ENCODE data around the gene MACROD2. TPM values are rescaled to one million over a fixed set of nuclear protein-coding genes. Genes with fewer than 3 reads are reported as not detected.

Gene MACROD2
- total RNA-seq, 1 experiment from 2014 or later: 3.7 TPM

- TF ChIP-seq ZBTB33 (IDR thresholded peaks at IDR 0.05; ENCODE audit: extremely low read depth, insufficient replicate concordance, low read length) (no peak), ELF1 (IDR thresholded peaks at IDR 0.05; ENCODE audit: borderline replicate concordance, low read depth) (no peak), CBX3 (IDR thresholded peaks at IDR 0.05; ENCODE audit: low read depth) (no peak), ZNF274 (IDR thresholded peaks at IDR 0.05; ENCODE audit: low read depth, low read length) (no peak)
These were observed 956.5 kb downstream of the MACROD2 start (continued) for GRCh38 chr20:14951707-14952418.

GRCh38 chr20:14953736-14954135 is 958.4 kb downstream of the MACROD2 start:
- Histone ChIP-seq H3K27ac (ENCODE audit: low read depth, low read length) (no peak overlapping the region), H2AFZ (ENCODE audit: low read depth, low read length, poor library complexity, severe bottlenecking) (no peak overlapping the region), H3K4me3 (replicated peaks in 1 of 2; ENCODE audit: low read depth in 1 of 2, low read length in 2 of 2) (no peak overlapping the region), H3K4me1 (ENCODE audit: control insufficient read depth in 1 of 2, insufficient read depth in 2 of 2, low read length in 2 of 2) (peaks cover 2 to 10% of the 10 kb centered on the region in 2 experiments; a peak in 2 of 4 replicates), H3K36me3 (ENCODE audit: control insufficient read depth in 1 of 2, insufficient read depth in 2 of 2, low read length in 2 of 2) (no peaks in the 10 kb centered on the region), H4K20me1 (ENCODE audit: insufficient read depth) (no peaks in the 10 kb centered on the region), H3K4me2 (ENCODE audit: low read length) (no peak overlapping the region), H3K79me2 (ENCODE audit: insufficient read depth, low read length) (no peaks in the 10 kb centered on the region), H3K27me3 (ENCODE audit: insufficient read depth, low read length) (no peaks in the 10 kb centered on the region), H3K9me2 (ENCODE audit: insufficient read depth) (no peaks in the 10 kb centered on the region), H3K9ac (ENCODE audit: low read length) (no peak overlapping the region), H3K9me3 (ENCODE audit: control insufficient read depth in 1 of 2, insufficient read depth in 1 of 2, low read depth in 1 of 2, low read length in 2 of 2) (no peaks in the 10 kb centered on the region)
- ATAC-seq (no peak), DNase-seq (ENCODE audit: low read depth, low spot score) (no peak)
- intact Hi-C loops (cut with micrococcal nuclease): no loop called here
- BruUV-seq (replicated peaks): no TSS peak
- ChIA-PET CTCF (no interaction called here), RAD21 (ENCODE audit: low non-redundant PET in 1 of 2, low total read pairs in 2 of 2, uncharacterized antibody in 2 of 2, unreplicated experiment in 2 of 2) (no interaction called here), POLR2A (no interaction called here)
- TF ChIP-seq ZNF274 (IDR thresholded peaks at IDR 0.05; ENCODE audit: low read depth, low read length): no peak
- no peak for TF ChIP-seq MAX (IDR thresholded peaks at IDR 0.05)
- no peak for TF ChIP-seq REST (IDR thresholded peaks at IDR 0.05; ENCODE audit: low read depth)
- no peak for TF ChIP-seq EZH2 (IDR thresholded peaks at IDR 0.05)
- TF ChIP-seq EZH2phosphoT487 (IDR thresholded peaks at IDR 0.05; ENCODE audit: borderline replicate concordance): no peak
- no peak for TF ChIP-seq POLR2AphosphoS5 (IDR thresholded peaks at IDR 0.05; ENCODE audit: low read depth, low read length)
- no peak for TF ChIP-seq ELF1 (IDR thresholded peaks at IDR 0.05; ENCODE audit: borderline replicate concordance, low read depth)
- TF ChIP-seq RAD21 (IDR thresholded peaks at IDR 0.05; ENCODE audit: low read depth): no peak
- no peak for TF ChIP-seq FOSL1 (IDR thresholded peaks at IDR 0.05; ENCODE audit: low read depth)
- no peak for TF ChIP-seq SP1 (IDR thresholded peaks at IDR 0.05; ENCODE audit: low read depth)
- TF ChIP-seq POLR2A (IDR thresholded peaks at IDR 0.05; ENCODE audit: borderline replicate concordance, extremely low read depth, insufficient read depth, insufficient read length): no peak
- no peak for TF ChIP-seq ZBTB33 (IDR thresholded peaks at IDR 0.05; ENCODE audit: extremely low read depth, insufficient replicate concordance, low read length)
- no peak for TF ChIP-seq CBX3 (IDR thresholded peaks at IDR 0.05; ENCODE audit: low read depth)
- no peak for TF ChIP-seq JUND (IDR thresholded peaks at IDR 0.05)
- no peak for TF ChIP-seq SRF (IDR thresholded peaks at IDR 0.05; ENCODE audit: low read depth)

All from HCT116 (cell line).